IMR-90 (cell line): ENCODE results near the gene SCARF2. TPM values are rescaled to one million over a fixed set of nuclear protein-coding genes. Genes with fewer than 3 reads are reported as not detected.

ENCODE experiments used
- ATAC-seq: fragments of 200-7000 bp; cut with Tn5 transposase; 2 replicates; pipeline ENCODE4 v1.9.1; 2020; ENCODE audit warnings: low read depth, mild to moderate bottlenecking, moderate library complexity
- BruUV-seq: library from RNA; stranded (reverse); fragments of 400-500 nt; replicated peaks from 2 replicates; lab custom pipeline; 2021; lab: Mats Ljungman, UMichigan
- CTCF ChIA-PET: fragments of 300-600 bp; formaldehyde crosslinking; extraction: SDS; loops from one replicate; lab custom pipeline; 2021; ENCODE audit warnings: antibody characterized with exemption; lab: Yijun Ruan, JAX
- POLR2A ChIA-PET: fragments of 300-600 bp; sonication (Branson Sonifier 250); formaldehyde crosslinking; loops from one replicate; lab custom pipeline; 2022; ENCODE audit warnings: antibody characterized with exemption; ENCODE audit not compliant: unreplicated experiment; lab: Charles Lee
- DNase-seq: peaks from one replicate; pipeline ENCODE4 v3.0.0; 2013
- H2AFZ ChIP-seq: replicated peaks from 2 replicates; pipeline ENCODE3; 2013; ENCODE audit warnings: low read length, mild to moderate bottlenecking; ENCODE audit not compliant: poor library complexity
- H2AK5ac ChIP-seq: 2 replicates; pipeline ENCODE4 v1.6.1; 2013; ENCODE audit warnings: low read depth, low read length, inconsistent platforms
- H2AK9ac ChIP-seq: replicated peaks from 2 replicates; pipeline ENCODE3; 2013; ENCODE audit warnings: mild to moderate bottlenecking, low read depth, low read length, moderate library complexity; ENCODE audit not compliant: poor library complexity
- H2BK120ac ChIP-seq: 2 replicates; pipeline ENCODE4 v1.6.1; 2013; ENCODE audit warnings: low read depth, low read length, inconsistent platforms
- H2BK15ac ChIP-seq: 3 replicates; pipeline ENCODE4 v1.6.1; 2013; ENCODE audit warnings: low read depth, low read length, inconsistent platforms
- H2BK20ac ChIP-seq: 2 replicates; pipeline ENCODE4 v1.6.1; 2013; ENCODE audit warnings: low read depth, mild to moderate bottlenecking, inconsistent platforms, low read length, moderate library complexity
- H2BK5ac ChIP-seq: 2 replicates; pipeline ENCODE4 v1.6.1; 2013; ENCODE audit warnings: mild to moderate bottlenecking, low read depth, low read length, inconsistent platforms; ENCODE audit not compliant: poor library complexity, severe bottlenecking
- H3K14ac ChIP-seq: replicated peaks from 2 replicates; pipeline ENCODE4 v1.6.1; 2013; ENCODE audit warnings: low read depth, low read length, inconsistent platforms
- H3K18ac ChIP-seq: 2 replicates; pipeline ENCODE4 v1.6.1; 2013; ENCODE audit warnings: low read depth, low read length, control low read depth
- H3K23ac ChIP-seq: 2 replicates; pipeline ENCODE4 v1.6.1; 2013; ENCODE audit warnings: low read depth, low read length, inconsistent platforms
- H3K27ac ChIP-seq: 2 replicates; pipeline ENCODE4 v1.5.1; 2013; ENCODE audit warnings: mild to moderate bottlenecking, control low read depth, low read length; ENCODE audit not compliant: insufficient read depth
- H3K27me3 ChIP-seq: 2 replicates; pipeline ENCODE4 v1.6.1; 2013; ENCODE audit warnings: low read length; ENCODE audit not compliant: control insufficient read depth, insufficient read depth
- H3K36me3 ChIP-seq: 2 replicates; pipeline ENCODE4 v1.6.1; 2013; ENCODE audit warnings: low read length, mixed read lengths; ENCODE audit not compliant: control insufficient read depth, insufficient read depth
- H3K4ac ChIP-seq: 2 replicates; pipeline ENCODE4 v1.6.1; 2013; ENCODE audit warnings: low read depth, low read length, inconsistent platforms
- H3K4me1 ChIP-seq: 2 replicates; pipeline ENCODE4 v1.6.1; 2013; ENCODE audit warnings: low read length, mixed read lengths; ENCODE audit not compliant: control insufficient read depth, insufficient read depth
- H3K4me2 ChIP-seq: 2 replicates; pipeline ENCODE4 v1.6.1; 2013; ENCODE audit warnings: low read depth, mild to moderate bottlenecking, control low read depth, low read length, moderate library complexity
- H3K4me3 ChIP-seq: 2 replicates; pipeline ENCODE4 v1.5.1; 2013; ENCODE audit warnings: low read depth, mild to moderate bottlenecking, control low read depth, low read length, moderate library complexity; ENCODE audit not compliant: insufficient read depth
- H3K56ac ChIP-seq: 2 replicates; pipeline ENCODE4 v1.6.1; 2013; ENCODE audit warnings: low read length, inconsistent platforms; ENCODE audit not compliant: insufficient read depth; ENCODE audit errors: extremely low read depth
- H3K79me1 ChIP-seq, 2 experiments: 2 replicates each; pipeline ENCODE4 v1.6.1; 2013; ENCODE audit warnings: low read length in 2 of 2, inconsistent platforms in 1 of 2, low read depth in 1 of 2
- H3K9ac ChIP-seq: 2 replicates; pipeline ENCODE4 v1.6.1; 2013; ENCODE audit warnings: low read depth, low read length, control low read depth
- H3K9me1 ChIP-seq: 2 replicates; pipeline ENCODE4 v1.6.1; 2013; ENCODE audit warnings: low read length, inconsistent platforms; ENCODE audit not compliant: insufficient read depth
- H3K9me3 ChIP-seq: 2 replicates; pipeline ENCODE4 v1.6.1; 2013; ENCODE audit warnings: low read length; ENCODE audit not compliant: control insufficient read depth, insufficient read depth
- H4K20me1 ChIP-seq: 2 replicates; pipeline ENCODE4 v1.6.1; 2013; ENCODE audit warnings: low read length, inconsistent platforms; ENCODE audit not compliant: insufficient read depth
- H4K5ac ChIP-seq: 2 replicates; pipeline ENCODE4 v1.6.1; 2013; ENCODE audit warnings: mild to moderate bottlenecking, low read depth, low read length, control low read depth
- H4K8ac ChIP-seq, 2 experiments: 2 replicates each; pipeline ENCODE4 v1.6.1; 2013; ENCODE audit warnings: low read depth in 2 of 2, low read length in 2 of 2, control low read depth in 1 of 2, inconsistent platforms in 1 of 2
- H4K91ac ChIP-seq: 2 replicates; pipeline ENCODE4 v1.6.1; 2013; ENCODE audit warnings: low read depth, low read length, inconsistent platforms; ENCODE audit not compliant: insufficient read depth
- BHLHE40 ChIP-seq: fragments of 150-350 bp; IDR thresholded peaks from 2 replicates; pipeline ENCODE4 v1.6.1; 2016; ENCODE audit warnings: mild to moderate bottlenecking, low read depth, low read length
- CEBPB ChIP-seq: IDR thresholded peaks from 2 replicates; pipeline ENCODE4 v1.6.1; 2012; ENCODE audit warnings: low read depth, low read length, improper control_type of control experiment
- CHD1 ChIP-seq: IDR thresholded peaks from 2 replicates; pipeline ENCODE4 v1.6.1; 2012; ENCODE audit warnings: low read depth, low read length, improper control_type of control experiment
- FOS ChIP-seq: fragments of 150-350 bp; IDR thresholded peaks from 2 replicates; pipeline ENCODE4 v1.6.1; 2016; ENCODE audit warnings: low read depth, low read length
- MAFK ChIP-seq: IDR thresholded peaks from 2 replicates; pipeline ENCODE4 v1.6.1; 2012; ENCODE audit warnings: low read depth, low read length, improper control_type of control experiment
- MAZ ChIP-seq: IDR thresholded peaks from 2 replicates; pipeline ENCODE4 v1.6.1; 2012; ENCODE audit warnings: low read depth, mild to moderate bottlenecking, low read length, improper control_type of control experiment, moderate library complexity, borderline replicate concordance
- MXI1 ChIP-seq: IDR thresholded peaks from 2 replicates; pipeline ENCODE4 v1.6.1; 2012; ENCODE audit warnings: low read depth, mild to moderate bottlenecking, low read length, moderate library complexity, borderline replicate concordance
- NFE2L2 ChIP-seq: fragments of 150-350 bp; IDR thresholded peaks from 2 replicates; pipeline ENCODE4 v1.6.1; 2016; ENCODE audit warnings: low read depth, mild to moderate bottlenecking, low read length
- POLR2A ChIP-seq: IDR thresholded peaks from 2 replicates; pipeline ENCODE4 v1.6.1; 2012; ENCODE audit warnings: mild to moderate bottlenecking, low read depth, low read length
- RAD21 ChIP-seq: IDR thresholded peaks from 2 replicates; pipeline ENCODE4 v1.6.1; 2012; ENCODE audit warnings: low read length, improper control_type of control experiment
- RCOR1 ChIP-seq: IDR thresholded peaks from 2 replicates; pipeline ENCODE4 v1.6.1; 2012; ENCODE audit warnings: mild to moderate bottlenecking, low read length, improper control_type of control experiment; ENCODE audit not compliant: insufficient replicate concordance
- RFX5 ChIP-seq: IDR thresholded peaks from 2 replicates; pipeline ENCODE4 v1.8.0; 2012; ENCODE audit warnings: low read depth, mild to moderate bottlenecking, low read length, moderate library complexity
- SMC3 ChIP-seq: fragments of 150-350 bp; IDR thresholded peaks from 2 replicates; pipeline ENCODE4 v1.6.1; 2016; ENCODE audit warnings: low read depth, mild to moderate bottlenecking, antibody characterized with exemption, low read length, moderate library complexity
- WGBS, 2 experiments: methylation state at CpG; one replicate each; pipeline versions ENCODE4 v1.1.5 to v1.1.7; 2013; ENCODE audit warnings: missing lambda C conversion rate in 2 of 2; ENCODE audit not compliant: insufficient read length in 1 of 2; ENCODE audit errors: extremely low coverage in 2 of 2; 5-methylcytosine and 5-hydroxymethylcytosine counted together
- dilution Hi-C: fragments of 300-500 bp; cut with HindIII; formaldehyde crosslinking; loops from one replicate; pipeline ENCODE4 v1.14.3; 2018; ENCODE audit warnings: low sequenced_read_pairs; ENCODE audit not compliant: unreplicated experiment
- in situ Hi-C: fragments of 300-500 bp; cut with MboI; formaldehyde crosslinking; loops from 3 replicates; pipeline ENCODE4 v1.14.3; 2019; ENCODE audit warnings: low sequenced_read_pairs, inconsistent platforms, mixed read lengths
- intact Hi-C: fragments of 100-400 bp; cut with micrococcal nuclease; formaldehyde crosslinking; loops from 2 replicates; pipeline ENCODE4 v1.10.0; 2022
- polyA plus RNA-seq, 3 experiments: library from polyadenylated mRNA; depleted of rRNA; stranded (reverse); fragments of >200 nt; gene quantifications; 2 replicates each; pipeline ENCODE4 v1.2.3, GENCODE V29; 2012; ENCODE audit warnings: low replicate concordance in 1 of 3
- total RNA-seq: library from RNA; depleted of rRNA; stranded (reverse); fragments of >200 nt; gene quantifications from 2 replicates; pipeline ENCODE4 v1.2.3, GENCODE V29; 2012
- TF ChIP-seq, protein P1 (sequence below): fragments of 150-350 bp; IDR thresholded peaks from 2 replicates; pipeline ENCODE4 v1.6.1; 2016; ENCODE audit warnings: low read depth, mild to moderate bottlenecking, low read length, moderate library complexity, borderline replicate concordance
- TF ChIP-seq, protein P2 (sequence below): conservative IDR thresholded peaks from 2 replicates; pipeline ENCODE4 v1.5.1; 2012; ENCODE audit warnings: mild to moderate bottlenecking, low read depth, low read length, improper control_type of control experiment
- TF ChIP-seq, protein P3 (sequence below): fragments of 150-350 bp; IDR thresholded peaks from 2 replicates; pipeline ENCODE4 v1.6.1; 2017; ENCODE audit warnings: mild to moderate bottlenecking, antibody characterized with exemption, low read length, low read depth

SCARF2 gene
- total and polyA plus RNA-seq, 2 of the 4 experiments (the other 2 are of a cell fraction), result 3.4 to 37.0 TPM

DNA sequence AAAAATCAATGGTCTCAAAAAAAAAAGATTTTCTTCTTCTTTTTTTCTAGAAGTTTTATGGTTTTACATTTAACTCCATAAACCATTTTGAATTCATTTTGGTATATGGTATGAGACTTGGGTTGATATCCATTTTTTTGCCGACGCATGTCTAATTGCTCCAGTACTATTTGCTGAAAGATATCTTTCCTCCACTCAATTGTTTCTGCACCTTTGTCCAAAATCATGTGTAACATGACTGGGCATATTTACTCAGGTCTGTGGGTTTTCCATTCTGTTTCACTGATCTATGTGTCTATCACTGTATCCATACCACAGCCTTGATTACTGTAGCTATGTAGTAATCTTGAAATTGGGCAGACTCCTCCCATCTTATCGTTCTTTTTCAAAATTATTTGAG lies 15.6 kb upstream of the SCARF2 start:
- Histone ChIP-seq H2BK15ac (no peak overlapping the region), H4K20me1 (no peaks in the 10 kb centered on the region), H3K27ac (no peak overlapping the region), H2AK9ac (no peak overlapping the region), H3K23ac (no peak overlapping the region), H3K79me1 (peaks cover 0 to 12% of the 10 kb centered on the region in 2 experiments; a peak in 2 of 4 replicates), H3K4ac (no peak overlapping the region), H3K18ac (no peak overlapping the region), H3K27me3 (no peaks in the 10 kb centered on the region), H3K9me3 (no peaks in the 10 kb centered on the region), H3K9ac (no peak overlapping the region), H3K4me3 (no peak overlapping the region), H2BK120ac (no peak overlapping the region), H3K36me3 (peaks cover 21% of the 10 kb centered on the region), H2BK5ac (no peak overlapping the region), H3K9me1 (no peaks in the 10 kb centered on the region), H4K5ac (no peak overlapping the region), H2BK20ac (no peak overlapping the region), H3K56ac (no peak overlapping the region), H2AFZ (no peak overlapping the region), H3K4me1 (no peaks in the 10 kb centered on the region; the same call in 1 of the 2 replicates), H3K4me2 (no peak overlapping the region), H4K8ac (no peak overlapping the region), H4K91ac (no peak overlapping the region), H3K14ac (no peak overlapping the region), H2AK5ac (no peak overlapping the region)
- in situ Hi-C loops (loop anchor here (10.0 kb wide), 2 partner anchors 58 to 298 kb away; partner anchors contain the start of genes CCDC188 and ZNF74), intact Hi-C loops (no loop called here), dilution Hi-C loops (no loop called here)
- TF ChIP-seq, protein P1, sequence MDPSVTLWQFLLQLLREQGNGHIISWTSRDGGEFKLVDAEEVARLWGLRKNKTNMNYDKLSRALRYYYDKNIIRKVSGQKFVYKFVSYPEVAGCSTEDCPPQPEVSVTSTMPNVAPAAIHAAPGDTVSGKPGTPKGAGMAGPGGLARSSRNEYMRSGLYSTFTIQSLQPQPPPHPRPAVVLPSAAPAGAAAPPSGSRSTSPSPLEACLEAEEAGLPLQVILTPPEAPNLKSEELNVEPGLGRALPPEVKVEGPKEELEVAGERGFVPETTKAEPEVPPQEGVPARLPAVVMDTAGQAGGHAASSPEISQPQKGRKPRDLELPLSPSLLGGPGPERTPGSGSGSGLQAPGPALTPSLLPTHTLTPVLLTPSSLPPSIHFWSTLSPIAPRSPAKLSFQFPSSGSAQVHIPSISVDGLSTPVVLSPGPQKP, result no peak
- TF ChIP-seq NFE2L2, result peak; percentile 44; the same call in 1 of the 2 replicates
- TF ChIP-seq, protein P2, sequence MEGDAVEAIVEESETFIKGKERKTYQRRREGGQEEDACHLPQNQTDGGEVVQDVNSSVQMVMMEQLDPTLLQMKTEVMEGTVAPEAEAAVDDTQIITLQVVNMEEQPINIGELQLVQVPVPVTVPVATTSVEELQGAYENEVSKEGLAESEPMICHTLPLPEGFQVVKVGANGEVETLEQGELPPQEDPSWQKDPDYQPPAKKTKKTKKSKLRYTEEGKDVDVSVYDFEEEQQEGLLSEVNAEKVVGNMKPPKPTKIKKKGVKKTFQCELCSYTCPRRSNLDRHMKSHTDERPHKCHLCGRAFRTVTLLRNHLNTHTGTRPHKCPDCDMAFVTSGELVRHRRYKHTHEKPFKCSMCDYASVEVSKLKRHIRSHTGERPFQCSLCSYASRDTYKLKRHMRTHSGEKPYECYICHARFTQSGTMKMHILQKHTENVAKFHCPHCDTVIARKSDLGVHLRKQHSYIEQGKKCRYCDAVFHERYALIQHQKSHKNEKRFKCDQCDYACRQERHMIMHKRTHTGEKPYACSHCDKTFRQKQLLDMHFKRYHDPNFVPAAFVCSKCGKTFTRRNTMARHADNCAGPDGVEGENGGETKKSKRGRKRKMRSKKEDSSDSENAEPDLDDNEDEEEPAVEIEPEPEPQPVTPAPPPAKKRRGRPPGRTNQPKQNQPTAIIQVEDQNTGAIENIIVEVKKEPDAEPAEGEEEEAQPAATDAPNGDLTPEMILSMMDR, result no peak
- no peak for TF ChIP-seq BHLHE40
- no peak for TF ChIP-seq CEBPB
- TF ChIP-seq, protein P3, sequence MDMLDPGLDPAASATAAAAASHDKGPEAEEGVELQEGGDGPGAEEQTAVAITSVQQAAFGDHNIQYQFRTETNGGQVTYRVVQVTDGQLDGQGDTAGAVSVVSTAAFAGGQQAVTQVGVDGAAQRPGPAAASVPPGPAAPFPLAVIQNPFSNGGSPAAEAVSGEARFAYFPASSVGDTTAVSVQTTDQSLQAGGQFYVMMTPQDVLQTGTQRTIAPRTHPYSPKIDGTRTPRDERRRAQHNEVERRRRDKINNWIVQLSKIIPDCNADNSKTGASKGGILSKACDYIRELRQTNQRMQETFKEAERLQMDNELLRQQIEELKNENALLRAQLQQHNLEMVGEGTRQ, result no peak
- TF ChIP-seq MAFK, result 0 out of 2 replicates have a peak, but pooled peaks have one; percentile 32
- TF ChIP-seq MAZ, result no peak
- no peak for TF ChIP-seq RFX5
- no peak for TF ChIP-seq SMC3
- TF ChIP-seq FOS, result no peak
- TF ChIP-seq POLR2A, result no peak
- TF ChIP-seq MXI1, result no peak
- no peak for TF ChIP-seq RCOR1
- no peak for TF ChIP-seq CHD1
- no peak for TF ChIP-seq RAD21
- ChIA-PET POLR2A (no interaction called here), CTCF (no interaction called here)
- ATAC-seq (no peak), DNase-seq (no peak)
- no TSS peak for BruUV-seq
- no CpG with 5 or more reads among the region's 3 CpGs for WGBS, 2 experiments
